Panc1 (cell line): ENCODE measurements around the gene DKK3. TPM values are rescaled to one million over a fixed set of nuclear protein-coding genes. Genes with fewer than 3 reads are reported as not detected.

Experiments
- ATAC-seq: fragments of 200-7000 bp; cut with Tn5 transposase; 2 replicates; pipeline ENCODE4 v1.9.1; 2020; ENCODE audit warnings: mild to moderate bottlenecking, moderate library complexity
- BruUV-seq: library from RNA; stranded (reverse); fragments of 400-500 nt; replicated peaks from 2 replicates; lab custom pipeline; 2021; lab: Mats Ljungman, UMichigan
- CTCF ChIA-PET: fragments of 300-600 bp; sonication (Branson Sonifier 250); formaldehyde crosslinking; loops from one replicate; lab custom pipeline; 2022; ENCODE audit warnings: antibody characterized with exemption; lab: Charles Lee
- POLR2A ChIA-PET: fragments of 300-600 bp; sonication (Branson Sonifier 250); formaldehyde crosslinking; loops from one replicate; lab custom pipeline; 2022; ENCODE audit warnings: antibody characterized with exemption; lab: Charles Lee
- DNase-seq: peaks from one replicate; pipeline ENCODE4 v3.0.0-alpha.2; 2010; ENCODE audit warnings: low read depth, low spot score
- H3K27ac ChIP-seq: 2 replicates; pipeline ENCODE4 v1.5.1; 2011; ENCODE audit warnings: mild to moderate bottlenecking, low read length, inconsistent platforms
- H3K27me3 ChIP-seq: fragments of 200-500 bp; sonication (Bioruptor generic); 2 replicates; pipeline ENCODE4 v1.6.0; 2014; ENCODE audit warnings: low read length, inconsistent platforms; ENCODE audit not compliant: control insufficient read depth, insufficient read depth
- H3K36me3 ChIP-seq: fragments of 200-500 bp; sonication (Bioruptor generic); 2 replicates; pipeline ENCODE4 v1.5.1; 2014; ENCODE audit warnings: inconsistent platforms, mild to moderate bottlenecking, low read length, moderate library complexity; ENCODE audit not compliant: control insufficient read depth, insufficient read depth
- H3K4me1 ChIP-seq: 2 replicates; pipeline ENCODE4 v1.5.1; 2011; ENCODE audit warnings: inconsistent platforms, mild to moderate bottlenecking, low read length, moderate library complexity; ENCODE audit not compliant: control insufficient read depth, insufficient read depth
- H3K4me3 ChIP-seq, 2 experiments: 2 replicates each; pipeline ENCODE4 v1.5.1; 2011 to 2012; ENCODE audit warnings: low read depth in 2 of 2, low read length in 2 of 2, mild to moderate bottlenecking in 2 of 2, inconsistent platforms in 1 of 2, moderate library complexity in 1 of 2
- H3K9me3 ChIP-seq: fragments of 200-500 bp; sonication (Bioruptor generic); 2 replicates; pipeline ENCODE4 v1.5.1; 2014; ENCODE audit warnings: low read depth, mild to moderate bottlenecking, inconsistent platforms, low read length, moderate library complexity; ENCODE audit not compliant: control insufficient read depth, insufficient read depth
- POLR2AphosphoS5 ChIP-seq: IDR thresholded peaks from 2 replicates; pipeline ENCODE4 v1.6.1; 2012; ENCODE audit warnings: mild to moderate bottlenecking, low read depth, low read length, moderate library complexity
- SIN3A ChIP-seq: IDR thresholded peaks from 2 replicates; pipeline ENCODE4 v1.6.1; 2012; ENCODE audit warnings: low read depth, mild to moderate bottlenecking, low read length, moderate library complexity, borderline replicate concordance; ENCODE audit not compliant: insufficient read depth
- TCF7L2 ChIP-seq: IDR thresholded peaks from 2 replicates; pipeline ENCODE4 v1.6.1; 2011; ENCODE audit warnings: mild to moderate bottlenecking, low read depth, low read length, inconsistent platforms
- in situ Hi-C: cut with HindIII; loops from 2 replicates; pipeline ENCODE4 v1.10.0; 2016; ENCODE audit warnings: low sequenced_read_pairs, low pct_unique_long_range_greater_than_20kb
- intact Hi-C: fragments of 100-400 bp; cut with micrococcal nuclease; formaldehyde crosslinking; loops from one replicate; pipeline ENCODE4 v1.10.0; 2022; ENCODE audit not compliant: unreplicated experiment
- total RNA-seq: library from RNA; stranded (reverse); gene quantifications from one replicate; pipeline ENCODE4 v1.2.1, GENCODE V29; 2021; ENCODE audit not compliant: unreplicated experiment
- TF ChIP-seq, protein P1 (sequence below), 2 experiments: IDR thresholded peaks; 2 replicates each; pipeline ENCODE4 v1.6.1; 2011 to 2012; ENCODE audit warnings: low read depth in 2 of 2, control low read depth in 1 of 2, low read length in 1 of 2, mild to moderate bottlenecking in 1 of 2, moderate library complexity in 1 of 2; ENCODE audit not compliant: insufficient read depth in 1 of 2
- TF ChIP-seq, protein P2 (sequence below): fragments of 450-650 bp; IDR thresholded peaks from 2 replicates; pipeline ENCODE4 v1.5.1; 2017; ENCODE audit warnings: mild to moderate bottlenecking

Gene DKK3
- total RNA-seq, 1 experiment from 2014 or later, result 116 TPM

DNA sequence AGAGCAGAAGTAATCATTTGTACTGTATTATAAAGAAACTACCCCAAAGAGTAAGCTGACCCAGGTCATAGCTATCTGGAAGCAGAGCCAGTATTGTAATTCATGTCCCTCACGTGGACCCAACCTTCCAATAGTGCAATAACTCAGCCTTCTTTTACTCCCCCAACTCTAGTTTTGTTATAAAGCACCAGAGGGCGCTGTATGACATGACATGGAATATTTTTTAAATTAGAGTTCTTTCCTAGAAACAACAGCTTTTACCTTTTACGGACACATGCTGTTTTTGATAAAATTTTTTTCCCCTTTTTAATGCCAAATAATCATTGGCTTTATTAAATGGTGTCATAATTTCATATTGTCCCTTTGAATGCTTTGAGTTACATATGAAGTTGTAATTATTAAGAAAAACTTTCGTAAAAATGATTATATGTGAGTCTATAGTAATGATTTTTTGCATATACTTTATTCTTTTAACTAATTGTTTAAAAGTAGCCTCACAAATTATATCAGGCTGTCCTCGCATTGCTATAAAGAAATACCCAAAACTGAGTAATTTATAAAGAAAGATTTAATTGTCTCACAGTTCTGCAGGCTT lies 76.9 kb downstream of the DKK3 start:
- Histone ChIP-seq H3K36me3 (peaks cover 17% of the 10 kb centered on the region), H3K9me3 (no peaks in the 10 kb centered on the region), H3K27me3 (no peaks in the 10 kb centered on the region), H3K4me3 (no peak overlapping the region), H3K27ac (no peak overlapping the region), H3K4me1 (no peaks in the 10 kb centered on the region)
- intact Hi-C loops, result loop anchor here (2.0 kb wide), 1 partner anchor 113 kb away; no protein-coding TSS in a partner anchor
- BruUV-seq, result no TSS peak
- in situ Hi-C loops, result no loop called here
- CTCF ChIA-PET, result interaction anchor here (1.2 kb wide), 1 partner anchor 113 kb away, joined by 6 read pairs; no protein-coding TSS in a partner anchor
- DNase-seq, result no peak
- TF ChIP-seq, protein P1, sequence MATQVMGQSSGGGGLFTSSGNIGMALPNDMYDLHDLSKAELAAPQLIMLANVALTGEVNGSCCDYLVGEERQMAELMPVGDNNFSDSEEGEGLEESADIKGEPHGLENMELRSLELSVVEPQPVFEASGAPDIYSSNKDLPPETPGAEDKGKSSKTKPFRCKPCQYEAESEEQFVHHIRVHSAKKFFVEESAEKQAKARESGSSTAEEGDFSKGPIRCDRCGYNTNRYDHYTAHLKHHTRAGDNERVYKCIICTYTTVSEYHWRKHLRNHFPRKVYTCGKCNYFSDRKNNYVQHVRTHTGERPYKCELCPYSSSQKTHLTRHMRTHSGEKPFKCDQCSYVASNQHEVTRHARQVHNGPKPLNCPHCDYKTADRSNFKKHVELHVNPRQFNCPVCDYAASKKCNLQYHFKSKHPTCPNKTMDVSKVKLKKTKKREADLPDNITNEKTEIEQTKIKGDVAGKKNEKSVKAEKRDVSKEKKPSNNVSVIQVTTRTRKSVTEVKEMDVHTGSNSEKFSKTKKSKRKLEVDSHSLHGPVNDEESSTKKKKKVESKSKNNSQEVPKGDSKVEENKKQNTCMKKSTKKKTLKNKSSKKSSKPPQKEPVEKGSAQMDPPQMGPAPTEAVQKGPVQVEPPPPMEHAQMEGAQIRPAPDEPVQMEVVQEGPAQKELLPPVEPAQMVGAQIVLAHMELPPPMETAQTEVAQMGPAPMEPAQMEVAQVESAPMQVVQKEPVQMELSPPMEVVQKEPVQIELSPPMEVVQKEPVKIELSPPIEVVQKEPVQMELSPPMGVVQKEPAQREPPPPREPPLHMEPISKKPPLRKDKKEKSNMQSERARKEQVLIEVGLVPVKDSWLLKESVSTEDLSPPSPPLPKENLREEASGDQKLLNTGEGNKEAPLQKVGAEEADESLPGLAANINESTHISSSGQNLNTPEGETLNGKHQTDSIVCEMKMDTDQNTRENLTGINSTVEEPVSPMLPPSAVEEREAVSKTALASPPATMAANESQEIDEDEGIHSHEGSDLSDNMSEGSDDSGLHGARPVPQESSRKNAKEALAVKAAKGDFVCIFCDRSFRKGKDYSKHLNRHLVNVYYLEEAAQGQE (IDR thresholded peaks at IDR 0.05; ENCODE audit: insufficient read depth in 1 of 2, low read depth in 2 of 2, low read length in 1 of 2), result no peak
- TF ChIP-seq POLR2AphosphoS5 (no peak), TCF7L2 (no peak), SIN3A (no peak)
- TF ChIP-seq, protein P2, sequence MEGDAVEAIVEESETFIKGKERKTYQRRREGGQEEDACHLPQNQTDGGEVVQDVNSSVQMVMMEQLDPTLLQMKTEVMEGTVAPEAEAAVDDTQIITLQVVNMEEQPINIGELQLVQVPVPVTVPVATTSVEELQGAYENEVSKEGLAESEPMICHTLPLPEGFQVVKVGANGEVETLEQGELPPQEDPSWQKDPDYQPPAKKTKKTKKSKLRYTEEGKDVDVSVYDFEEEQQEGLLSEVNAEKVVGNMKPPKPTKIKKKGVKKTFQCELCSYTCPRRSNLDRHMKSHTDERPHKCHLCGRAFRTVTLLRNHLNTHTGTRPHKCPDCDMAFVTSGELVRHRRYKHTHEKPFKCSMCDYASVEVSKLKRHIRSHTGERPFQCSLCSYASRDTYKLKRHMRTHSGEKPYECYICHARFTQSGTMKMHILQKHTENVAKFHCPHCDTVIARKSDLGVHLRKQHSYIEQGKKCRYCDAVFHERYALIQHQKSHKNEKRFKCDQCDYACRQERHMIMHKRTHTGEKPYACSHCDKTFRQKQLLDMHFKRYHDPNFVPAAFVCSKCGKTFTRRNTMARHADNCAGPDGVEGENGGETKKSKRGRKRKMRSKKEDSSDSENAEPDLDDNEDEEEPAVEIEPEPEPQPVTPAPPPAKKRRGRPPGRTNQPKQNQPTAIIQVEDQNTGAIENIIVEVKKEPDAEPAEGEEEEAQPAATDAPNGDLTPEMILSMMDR, result peak; percentile 58; the same call in 1 of the 2 replicates
- POLR2A ChIA-PET, result no interaction called here
- ATAC-seq, result peak; percentile 62; the same call in 1 of the 2 replicates

DNA sequence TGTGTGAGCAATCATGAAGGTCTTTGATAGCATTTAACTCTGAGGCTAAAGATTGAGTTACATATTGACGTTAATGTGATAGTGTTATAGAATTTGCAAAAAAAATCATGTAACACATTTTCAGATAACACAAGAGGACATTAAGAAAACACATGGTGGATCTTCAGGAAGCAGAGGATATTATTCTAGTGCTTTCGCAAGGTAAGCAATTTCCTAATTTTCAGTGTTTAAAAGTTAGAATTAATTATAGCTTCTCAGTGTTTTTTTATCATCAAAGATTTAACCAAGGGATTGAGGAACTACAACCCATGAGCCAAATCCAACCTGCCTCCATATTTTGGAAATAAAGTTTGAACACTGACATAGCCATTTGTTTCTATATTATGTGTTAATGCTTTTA lies 78.5 kb downstream of the DKK3 start:
- TF ChIP-seq, protein P2, result no peak
- TF ChIP-seq POLR2AphosphoS5 (no peak), SIN3A (no peak), TCF7L2 (no peak)
- TF ChIP-seq, protein P1 (IDR thresholded peaks at IDR 0.05; ENCODE audit: insufficient read depth in 1 of 2, low read depth in 2 of 2, low read length in 1 of 2), result no peak
- no TSS peak for BruUV-seq
- Histone ChIP-seq H3K27me3 (no peaks in the 10 kb centered on the region), H3K9me3 (no peaks in the 10 kb centered on the region), H3K27ac (no peak overlapping the region), H3K4me1 (no peaks in the 10 kb centered on the region), H3K4me3 (no peak overlapping the region), H3K36me3 (peaks cover 17% of the 10 kb centered on the region)
- no peak for ATAC-seq
- ChIA-PET POLR2A (no interaction called here), CTCF (no interaction called here)
- DNase-seq, result no peak
- in situ Hi-C loops, result no loop called here
- intact Hi-C loops, result loop anchor here (2.0 kb wide), 1 partner anchor 115 kb away; no protein-coding TSS in a partner anchor
